Hematopoietic multipotent progenitor cell treated with erythropoietin and hydrocortisone succinate and interleukin-3 and kit ligand, for 4 days (in vitro differentiated cells): ENCODE results near the gene PROP1.
"Not testable (repeated sequence)": the region's sequence is repeated elsewhere in the genome, so short reads cannot be mapped to it uniquely, and the experiment has no call there.

Experiments used
- DNase-seq: peaks from one replicate; pipeline ENCODE4 v3.0.0-alpha.2; 2015

Gene PROP1

DNA sequence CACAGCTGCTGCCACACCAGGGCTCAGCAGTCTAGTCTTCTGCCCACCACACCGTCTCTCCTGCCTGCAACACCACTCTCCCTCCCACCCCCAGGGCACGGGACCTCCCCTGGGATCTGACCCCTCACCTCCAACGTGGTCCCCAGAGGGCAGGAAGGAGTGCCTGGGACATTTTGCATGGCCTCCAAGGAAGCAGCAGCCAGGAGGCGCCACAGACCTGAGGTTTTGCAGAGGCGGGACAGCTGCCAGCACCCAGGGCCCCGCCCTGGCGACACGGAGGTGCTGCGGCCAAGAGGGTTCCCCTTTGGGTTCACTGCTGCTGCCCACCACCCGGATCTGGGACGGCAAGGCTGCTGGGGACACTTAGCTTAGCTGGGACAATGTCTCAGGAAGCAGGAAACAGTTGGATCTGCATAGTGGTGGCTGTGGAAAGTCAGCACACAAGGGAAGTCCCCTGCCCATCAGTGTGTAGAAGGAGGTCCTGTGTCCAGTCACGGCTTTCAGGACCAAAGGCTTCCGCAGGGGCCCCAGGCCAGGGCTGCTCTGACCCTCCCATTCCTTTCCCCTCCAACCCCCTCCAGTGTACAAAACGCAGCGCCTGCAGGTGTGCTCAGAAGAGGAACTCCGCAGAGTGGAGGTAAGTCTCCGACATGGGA, 13.8 kb downstream of the PROP1 start:
- peak; percentile 61 for DNase-seq

DNA sequence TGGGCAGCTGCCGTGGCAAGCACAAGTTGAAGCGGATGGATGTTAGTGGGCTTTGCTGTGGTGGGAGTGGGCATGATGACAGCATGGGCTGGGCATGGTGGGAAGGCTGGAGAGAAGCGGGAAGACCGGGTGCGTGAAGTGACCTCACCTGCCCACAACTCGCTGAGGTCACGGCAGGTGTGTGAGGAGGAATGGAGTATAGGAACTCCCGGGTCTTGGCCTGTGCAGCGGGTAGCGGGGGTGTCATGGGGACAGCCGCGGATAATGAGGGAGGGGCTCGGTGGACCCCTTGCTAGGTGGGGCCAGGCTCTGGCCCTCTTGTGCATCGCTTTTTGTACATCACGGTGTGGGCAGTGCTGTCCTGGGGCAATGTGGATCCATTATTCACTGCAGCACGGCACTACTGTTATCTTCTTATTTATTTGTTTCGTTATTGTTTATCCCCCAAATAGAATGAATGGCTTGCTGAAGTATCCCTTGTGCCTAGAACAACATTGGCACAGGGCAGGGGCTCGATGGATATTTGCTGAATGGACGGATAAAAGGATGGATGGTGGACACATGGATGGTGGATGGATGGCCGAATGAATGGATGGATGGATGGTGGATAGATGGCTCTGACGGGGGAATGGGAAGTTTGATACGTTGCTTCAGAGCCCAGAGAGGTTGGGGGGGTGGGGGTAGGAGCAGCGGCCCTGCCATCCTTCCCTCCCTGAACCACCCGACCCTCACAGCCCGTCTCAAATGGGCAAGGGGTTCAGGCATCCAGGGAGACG, 14.6 kb downstream of the PROP1 start:
- no peak for DNase-seq

DNA sequence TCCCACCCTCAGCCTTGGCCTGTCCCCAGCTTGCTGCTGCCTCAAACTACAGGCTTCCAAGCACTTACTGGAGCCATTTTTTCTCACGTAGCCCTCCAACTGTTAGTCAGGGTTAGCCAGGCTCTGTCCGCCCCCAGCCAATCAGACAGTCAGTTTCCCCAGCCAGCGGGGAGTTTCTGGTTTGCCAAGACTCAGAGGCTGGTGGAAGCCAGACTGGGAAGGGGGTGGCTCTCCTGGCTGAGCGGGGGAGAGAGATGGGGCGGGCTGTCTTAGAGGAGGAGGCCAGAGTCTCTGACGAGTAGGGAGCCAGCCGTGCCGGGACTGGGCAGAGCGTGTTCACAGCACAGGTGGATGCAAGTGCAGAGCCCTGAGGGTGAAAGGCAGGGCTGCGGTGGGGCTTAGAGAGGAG, 15.3 kb downstream of the PROP1 start:
- DNase-seq, result no peak

DNA sequence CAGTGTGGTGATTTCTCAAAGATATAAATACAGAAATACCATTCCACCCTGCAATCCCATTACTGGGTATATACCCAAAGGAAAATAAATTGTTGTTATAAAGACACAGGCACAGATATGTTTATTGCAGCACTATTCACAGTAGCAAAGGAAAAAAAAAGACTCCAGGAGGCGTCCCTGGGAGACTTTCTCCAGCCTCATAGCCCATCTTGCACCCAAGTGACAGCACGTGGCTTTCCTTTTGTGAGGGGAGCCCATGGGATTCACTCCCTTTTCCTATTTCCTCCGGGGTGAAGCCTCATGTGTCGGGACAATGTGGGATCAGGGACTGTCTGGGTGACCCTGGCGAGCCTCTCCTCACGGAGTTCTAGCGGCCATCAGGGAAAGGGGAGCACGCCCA, 18.4 kb downstream of the PROP1 start:
- DNase-seq, result not testable (repeated sequence)

DNA sequence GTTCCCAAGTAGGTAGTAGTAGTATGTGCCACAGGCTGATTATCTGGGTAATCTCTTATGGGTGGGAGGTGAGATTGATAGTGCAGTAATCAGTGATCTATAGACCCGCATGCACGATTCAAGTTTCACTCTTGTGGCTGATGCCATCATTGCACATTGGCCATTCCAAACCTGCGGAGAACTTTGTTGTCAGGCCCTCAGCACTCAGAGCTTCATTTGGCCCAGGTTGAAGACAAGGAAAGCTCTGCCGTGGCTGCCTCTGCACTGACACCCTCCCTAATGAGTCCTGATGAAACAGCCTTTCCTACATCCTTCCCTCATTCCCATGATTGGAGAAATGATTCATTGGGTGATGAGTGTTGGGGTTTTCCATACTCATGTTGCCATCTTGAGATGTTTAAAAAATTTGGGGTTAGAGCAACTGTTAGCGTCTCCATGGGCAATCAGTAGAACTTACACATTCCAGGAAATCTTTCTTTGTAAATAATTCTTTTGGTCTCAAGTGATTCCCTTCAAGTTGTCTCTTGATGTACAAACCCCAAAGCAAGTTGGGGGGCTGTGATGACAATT, 22.9 kb downstream of the PROP1 start:
- no peak for DNase-seq

DNA sequence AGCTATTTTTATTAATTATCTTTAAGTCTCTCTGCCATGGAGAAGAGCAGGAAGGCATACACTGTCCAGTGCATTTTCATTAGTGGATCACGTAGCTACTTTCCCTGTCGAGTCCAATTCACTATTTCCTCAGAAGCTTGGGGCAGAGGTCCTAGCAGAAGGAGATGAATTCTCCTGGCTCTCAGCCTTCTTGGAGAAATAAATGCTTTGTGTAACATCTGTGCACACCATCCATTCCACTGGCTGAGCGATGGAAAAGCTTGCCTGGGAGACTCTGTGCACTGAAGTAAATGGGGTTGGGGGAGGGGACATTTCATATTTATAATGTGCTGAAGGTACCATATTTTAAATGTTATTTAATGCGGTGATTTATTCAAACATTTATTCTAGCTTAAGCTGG, 23.4 kb downstream of the PROP1 start:
- DNase-seq, result no peak

DNA sequence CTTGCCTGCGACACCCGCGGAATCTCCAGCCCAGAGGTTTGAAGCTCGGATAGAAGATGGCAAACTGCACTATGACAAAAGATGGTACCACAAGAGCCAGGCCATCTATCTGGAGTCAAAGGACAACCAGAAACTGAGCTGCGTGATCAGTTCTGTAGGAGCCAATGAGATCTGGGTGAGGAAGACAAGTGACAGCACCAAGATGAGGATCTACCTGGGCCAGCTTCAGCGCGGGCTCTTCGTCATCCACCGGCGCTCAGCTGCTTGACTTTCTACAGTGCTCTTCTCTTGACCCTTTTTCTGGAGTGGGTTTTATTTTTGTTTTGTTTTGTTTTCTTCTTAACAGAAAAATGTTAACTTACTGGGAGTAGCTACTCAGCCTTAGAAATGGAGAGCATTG, 24.0 kb downstream of the PROP1 start:
- not testable (repeated sequence) for DNase-seq

DNA sequence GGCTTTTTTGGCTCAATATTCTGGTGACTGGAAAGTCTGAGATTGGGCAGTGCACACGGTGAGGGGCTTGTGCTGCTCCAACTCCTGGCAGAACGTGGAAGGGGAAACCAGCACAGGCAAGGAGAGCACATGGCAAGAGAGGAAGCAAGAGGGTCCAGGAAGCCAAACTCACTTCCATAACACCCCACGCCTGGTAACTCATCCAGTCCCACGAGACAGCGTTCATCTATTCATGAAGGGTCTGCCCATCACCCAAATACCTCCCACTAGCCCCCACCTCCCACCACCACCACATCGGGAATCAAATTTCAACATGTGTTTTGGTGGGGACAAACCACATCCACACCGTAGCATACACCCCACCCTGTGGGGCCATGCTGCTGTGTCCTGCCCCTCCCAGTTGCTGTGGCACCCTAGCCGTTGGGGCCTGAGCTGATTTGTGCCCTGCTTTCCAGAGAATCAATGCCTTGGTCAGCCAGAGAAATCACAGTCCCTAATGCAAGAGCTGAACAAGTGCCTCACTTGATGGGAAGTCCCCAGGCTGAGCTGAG, 27.3 kb downstream of the PROP1 start:
- no peak for DNase-seq

DNA sequence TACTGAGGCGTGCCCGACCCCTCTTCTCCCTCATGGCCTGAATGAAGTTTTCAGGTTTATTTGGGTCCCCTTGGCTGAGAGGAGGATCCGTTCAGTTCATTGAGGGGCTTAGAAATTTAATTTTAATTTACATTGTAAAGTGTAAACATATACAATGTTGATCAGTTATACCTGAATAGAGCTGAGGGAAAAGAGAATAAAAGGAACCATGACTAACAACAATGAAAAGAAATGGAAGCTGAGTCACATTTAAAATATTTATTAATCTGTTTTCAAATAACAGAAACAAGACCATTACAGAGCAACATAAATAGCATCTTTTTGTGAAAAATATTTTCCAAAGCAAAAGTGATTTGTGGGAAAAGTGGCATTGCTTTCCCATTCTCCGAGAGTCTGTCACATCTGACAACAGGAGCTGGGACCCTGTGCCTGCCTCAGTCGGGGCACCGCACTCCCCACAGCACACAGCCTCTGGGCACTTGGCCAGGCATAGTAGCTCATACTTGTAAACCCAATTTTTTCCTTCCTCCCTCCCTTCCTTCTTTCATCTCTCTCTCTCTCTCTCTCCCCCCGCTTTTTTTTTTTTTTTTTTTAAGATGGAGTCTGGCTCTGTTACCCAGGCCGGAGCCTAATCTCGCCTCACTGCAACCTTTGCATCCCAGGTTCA, 28.7 kb downstream of the PROP1 start:
- no peak for DNase-seq

DNA sequence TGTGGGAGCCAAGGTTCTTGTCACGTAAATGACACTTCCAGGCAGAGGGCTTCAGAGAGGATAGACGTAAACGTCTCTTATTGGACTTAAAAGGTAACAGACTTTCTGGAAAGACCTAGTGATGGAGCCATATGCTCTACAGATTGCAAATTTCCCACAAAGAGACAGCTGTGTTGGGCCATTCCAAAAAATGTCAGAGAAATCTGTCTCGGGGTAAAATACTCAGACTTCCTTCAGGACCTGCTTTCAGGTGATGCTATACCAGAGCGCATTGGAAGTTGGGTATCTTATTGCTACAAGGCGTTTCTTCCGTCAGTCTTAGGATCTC, 29.2 kb downstream of the PROP1 start:
- DNase-seq, result no peak

DNA sequence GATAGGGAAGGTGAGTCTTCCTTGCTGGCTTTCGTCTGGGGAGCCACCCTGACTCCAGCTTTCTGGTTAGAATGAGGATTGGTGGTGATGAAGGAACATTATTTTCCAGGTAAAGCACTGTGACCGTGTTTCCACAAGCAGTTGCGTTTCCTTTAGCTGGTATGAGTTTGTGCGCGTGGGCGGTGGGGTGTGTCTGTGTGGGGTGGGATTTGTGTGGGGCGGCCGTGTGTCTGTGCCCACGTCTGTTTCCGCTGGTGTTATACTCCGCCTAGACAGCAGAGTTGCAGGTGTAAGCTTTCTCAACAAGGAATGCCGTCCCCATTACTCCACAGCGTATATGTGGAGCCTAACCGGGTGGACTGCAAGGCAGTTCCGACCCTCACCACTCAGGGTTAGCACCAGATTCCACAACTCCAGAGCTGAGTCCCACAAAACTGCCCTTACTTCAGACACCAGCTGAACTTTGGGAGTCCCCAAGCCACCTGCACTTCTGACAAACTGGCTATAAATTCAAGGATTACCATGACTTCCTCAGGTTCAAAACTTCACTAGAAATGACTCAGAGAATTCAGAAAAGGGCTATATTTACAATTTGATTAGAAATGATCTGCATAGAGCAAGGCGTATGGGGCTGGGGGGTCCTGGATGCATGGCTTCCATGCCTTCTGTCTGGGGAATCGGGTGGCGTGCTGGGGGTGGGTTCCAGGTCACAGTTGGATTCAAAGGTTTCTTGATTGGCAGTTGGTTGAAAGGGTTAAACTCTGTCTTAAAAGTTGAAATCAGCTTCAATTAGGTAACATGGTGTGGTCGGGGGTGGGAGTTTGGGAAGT, 29.8 kb downstream of the PROP1 start:
- DNase-seq, result no peak

DNA sequence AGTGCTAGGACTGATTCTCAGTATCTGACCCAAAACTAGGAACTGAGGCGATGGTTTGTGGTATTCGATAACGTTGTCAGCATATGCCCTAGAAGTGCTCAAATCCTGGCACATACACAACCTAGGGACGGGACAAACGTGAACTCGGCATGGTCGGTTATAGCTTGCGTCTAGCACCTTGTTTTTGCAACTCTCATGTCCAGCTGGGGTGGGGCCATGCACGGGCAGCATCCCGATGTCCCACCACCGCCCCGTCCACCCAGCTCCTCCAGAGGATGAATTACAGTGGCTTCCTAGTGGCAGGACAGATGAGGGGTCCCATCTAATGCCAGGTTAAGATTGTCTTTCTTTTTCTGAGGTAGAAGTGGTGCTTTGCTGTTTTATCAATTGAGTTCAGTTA, 31.6 kb downstream of the PROP1 start:
- no peak for DNase-seq

DNA sequence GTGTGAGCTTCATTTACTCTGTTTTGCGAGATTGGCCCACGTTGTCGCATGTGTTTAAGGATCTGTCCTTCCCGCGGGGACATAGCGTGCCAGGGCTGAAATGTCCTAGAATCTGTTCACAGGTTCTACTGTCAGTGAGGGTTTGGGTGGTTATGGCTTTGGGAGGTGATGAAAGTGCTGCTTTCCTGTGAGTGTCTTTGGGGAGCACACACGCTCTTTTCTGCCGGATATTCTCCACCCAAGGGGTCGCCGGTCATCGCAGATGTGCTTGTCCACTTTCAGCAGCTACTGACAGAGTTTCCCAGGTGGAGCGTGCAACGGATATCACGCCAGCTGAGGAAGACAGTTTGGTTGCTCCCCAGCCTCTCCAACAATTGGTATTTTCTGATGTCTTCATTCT, 32.1 kb downstream of the PROP1 start:
- DNase-seq, result no peak

DNA sequence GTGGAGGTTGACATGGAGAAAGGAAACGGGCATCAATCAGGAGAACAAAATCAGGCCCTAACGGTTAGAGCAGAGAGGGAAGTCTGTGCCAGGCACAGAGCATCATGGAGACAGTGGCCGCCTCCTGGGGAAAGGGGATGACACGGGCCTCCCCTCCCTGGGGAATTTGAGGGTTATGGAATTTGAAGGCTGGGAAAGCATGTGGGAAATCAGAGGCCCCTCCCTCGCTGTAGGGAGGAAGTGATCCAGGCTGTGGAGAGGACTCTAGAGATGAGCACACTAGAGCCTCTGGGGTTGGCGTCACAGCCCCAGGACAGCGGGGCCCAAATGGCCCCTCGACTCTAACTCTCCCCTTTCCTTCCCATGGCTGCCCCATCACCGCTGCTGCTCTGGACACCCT, 36.7 kb downstream of the PROP1 start:
- no peak for DNase-seq

DNA sequence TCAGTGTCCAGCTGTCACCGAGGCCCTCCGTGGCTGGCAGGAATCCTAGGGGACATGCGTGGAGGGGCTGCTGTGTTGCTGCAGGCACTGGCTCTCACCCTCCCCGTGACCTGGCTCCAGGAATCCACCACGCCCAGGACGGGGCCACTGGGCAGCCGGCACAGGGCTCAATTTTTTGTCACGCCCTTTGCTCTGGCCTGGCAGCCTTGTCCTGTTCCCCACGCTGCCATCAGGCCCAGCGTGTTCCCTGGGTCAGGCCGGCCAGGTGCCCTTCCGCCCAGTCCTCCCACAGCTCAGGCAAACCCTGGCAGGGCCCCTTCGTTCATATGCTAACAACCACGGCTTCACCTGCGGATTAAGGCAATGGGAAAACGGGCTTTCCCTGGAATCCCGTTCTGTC, 37.3 kb downstream of the PROP1 start:
- no peak for DNase-seq

DNA sequence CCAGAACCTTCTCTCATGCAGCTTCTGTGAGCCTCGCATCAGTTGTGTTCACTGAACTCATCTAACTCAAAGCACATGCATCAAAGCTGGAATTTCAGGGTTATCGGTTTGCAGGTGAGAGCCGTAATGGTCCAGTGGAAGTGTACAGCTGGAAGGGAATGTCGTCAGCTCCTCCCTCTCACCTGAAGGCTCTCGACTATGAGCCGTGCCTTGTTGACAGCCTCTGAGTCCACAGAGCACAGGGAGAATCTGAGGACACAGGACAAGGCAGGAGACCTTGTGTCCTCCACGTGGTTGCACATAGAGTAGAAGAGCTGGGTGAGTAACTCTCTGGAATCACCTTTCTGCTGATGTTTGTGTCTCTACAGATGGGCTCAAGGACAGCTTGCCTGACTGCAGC, 38.8 kb downstream of the PROP1 start:
- no peak for DNase-seq

DNA sequence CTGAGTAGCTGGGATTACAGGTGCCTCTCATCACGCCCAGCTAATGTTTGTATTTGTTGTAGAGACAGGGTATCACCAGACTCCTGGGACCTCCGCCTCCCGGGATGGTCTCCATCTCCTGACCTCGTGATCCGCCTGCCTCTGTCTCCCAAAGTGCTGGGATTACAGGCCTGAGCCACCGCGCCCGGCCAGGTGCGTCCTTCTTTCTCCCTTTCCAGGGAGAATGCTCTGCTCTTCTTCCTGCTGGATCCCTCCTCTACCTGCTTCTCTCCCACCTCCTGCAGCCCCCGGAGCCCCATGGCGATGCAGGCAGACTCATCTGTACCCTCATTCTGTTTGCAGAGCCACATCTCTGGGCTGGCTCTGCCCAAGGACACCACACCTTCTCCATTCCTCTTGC, 42.9 kb downstream of the PROP1 start:
- DNase-seq, result not testable (repeated sequence)

DNA sequence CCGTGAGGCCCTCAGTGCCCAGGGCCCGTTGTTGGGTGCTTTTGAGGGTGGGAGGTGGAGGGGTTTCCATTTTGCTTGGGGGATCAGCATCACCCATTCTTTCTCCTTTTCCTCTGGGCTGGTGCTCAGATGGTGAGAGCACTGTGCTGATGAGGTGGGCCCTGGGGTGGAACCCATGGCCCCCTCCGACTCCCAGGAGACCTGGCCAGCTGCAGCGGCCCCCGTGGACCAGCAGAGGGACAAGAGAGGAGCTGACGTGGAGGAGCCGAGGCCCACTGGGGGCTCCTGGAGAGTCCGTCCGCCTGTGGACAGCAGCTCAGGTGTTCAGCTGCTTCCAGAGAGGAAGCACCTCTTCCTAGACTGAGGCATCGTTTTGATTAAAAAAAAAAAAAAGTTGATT, 46.4 kb downstream of the PROP1 start:
- DNase-seq, result not testable (repeated sequence)

DNA sequence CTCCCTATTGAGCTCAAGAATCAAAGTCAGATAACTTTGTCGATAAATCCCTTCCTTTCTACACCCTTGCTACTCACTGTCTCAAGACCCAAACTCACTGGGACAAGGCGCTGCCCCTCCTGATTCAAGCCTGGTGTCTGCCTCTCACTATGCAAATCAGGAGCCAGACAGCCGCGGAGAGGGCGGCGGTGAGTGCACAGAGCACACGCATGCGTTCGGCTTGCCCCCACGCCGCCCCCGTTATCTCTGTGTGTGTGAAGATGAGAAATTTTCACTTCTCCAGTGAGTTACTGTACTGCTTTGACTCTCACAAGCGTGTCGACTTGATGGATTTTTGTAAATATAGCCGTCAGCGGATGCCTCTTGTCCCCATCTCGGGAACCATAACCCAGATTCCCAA, 47.0 kb downstream of the PROP1 start:
- DNase-seq, result not testable (repeated sequence)

DNA sequence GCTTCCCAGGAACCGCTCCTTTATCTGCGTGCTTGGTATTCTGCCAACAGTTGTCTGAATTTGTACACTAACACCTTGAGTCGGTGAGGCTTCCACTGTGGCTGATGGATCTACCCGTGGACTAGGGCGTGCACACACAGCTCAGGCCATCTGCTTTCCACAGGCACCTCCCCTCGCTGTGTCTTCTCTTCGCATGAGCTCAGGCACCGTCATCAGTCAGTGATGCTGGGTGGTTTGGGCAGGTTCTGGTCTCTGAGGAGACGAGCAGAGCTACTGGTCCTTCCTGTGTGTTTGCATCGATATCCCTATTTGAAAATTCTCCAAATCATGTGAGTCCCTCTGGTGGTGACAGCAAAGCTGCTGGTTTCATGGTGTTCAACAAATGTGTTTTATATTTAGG, 48.1 kb downstream of the PROP1 start:
- DNase-seq, result peak; percentile 33

DNA sequence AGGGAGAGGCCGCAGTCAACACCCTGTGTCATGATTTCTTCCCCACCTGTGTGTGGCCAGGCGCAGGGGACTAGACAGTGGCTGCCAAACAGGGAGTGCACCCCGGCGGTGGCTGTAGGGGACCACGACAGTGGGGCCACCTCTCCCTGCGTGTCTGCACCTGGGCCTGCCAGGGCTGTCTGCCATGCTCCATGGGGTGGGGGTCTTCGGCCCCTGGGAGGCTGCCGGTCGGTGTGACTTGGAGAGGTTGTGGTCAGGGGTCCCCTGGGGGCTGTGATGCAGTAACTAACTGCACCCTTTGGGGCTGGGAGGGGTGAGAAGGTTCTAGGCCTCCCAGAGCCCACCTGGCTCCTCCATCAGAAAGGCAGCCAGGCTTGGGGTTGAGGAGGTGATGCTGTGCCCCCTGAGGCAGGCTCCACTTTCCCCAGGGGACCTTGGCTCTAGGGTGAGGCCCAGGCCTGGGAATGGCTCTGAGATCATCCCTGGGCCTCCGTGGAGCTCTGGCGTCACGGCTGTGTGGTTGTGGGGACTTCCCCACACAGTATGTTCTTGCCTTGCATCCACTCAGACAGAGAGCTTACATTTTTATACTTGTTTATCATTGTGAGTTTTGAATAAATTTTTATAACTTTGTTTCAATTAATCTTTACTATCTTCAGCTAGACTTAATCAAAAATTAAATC, 50.3 kb downstream of the PROP1 start:
- not testable (repeated sequence) for DNase-seq

DNA sequence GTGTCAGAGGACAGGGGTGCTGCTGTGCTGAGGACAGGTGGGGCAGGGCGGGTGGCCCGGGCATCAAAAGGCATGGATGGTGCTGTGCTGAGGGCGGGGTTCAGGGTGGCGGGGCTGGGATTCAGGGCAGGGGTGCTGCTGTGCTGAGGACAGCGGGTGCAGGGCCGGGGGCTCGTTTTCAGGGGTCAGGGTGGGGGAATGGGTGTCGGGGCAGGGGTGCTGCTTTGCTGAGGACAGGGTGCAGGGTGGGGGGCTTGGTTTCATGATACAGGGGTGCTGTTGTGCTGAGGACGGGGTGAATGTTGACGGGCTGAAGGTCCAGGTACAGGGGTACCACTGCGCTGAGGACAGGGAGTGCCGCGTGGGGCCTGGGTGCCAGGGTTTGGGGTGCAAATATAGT, 50.9 kb downstream of the PROP1 start:
- not testable (repeated sequence) for DNase-seq
